Measurements from ENCODE around the gene MCRIP1. TPM values are rescaled to one million over a fixed set of nuclear protein-coding genes. Genes with fewer than 3 reads are reported as not detected.

The MCRIP1 gene
- total and polyA plus RNA-seq, 2 of the 13 experiments (the other 11 are each of a cell fraction or from before 2014, with no cell fraction given): 79.7 to 84.9 TPM

DNA sequence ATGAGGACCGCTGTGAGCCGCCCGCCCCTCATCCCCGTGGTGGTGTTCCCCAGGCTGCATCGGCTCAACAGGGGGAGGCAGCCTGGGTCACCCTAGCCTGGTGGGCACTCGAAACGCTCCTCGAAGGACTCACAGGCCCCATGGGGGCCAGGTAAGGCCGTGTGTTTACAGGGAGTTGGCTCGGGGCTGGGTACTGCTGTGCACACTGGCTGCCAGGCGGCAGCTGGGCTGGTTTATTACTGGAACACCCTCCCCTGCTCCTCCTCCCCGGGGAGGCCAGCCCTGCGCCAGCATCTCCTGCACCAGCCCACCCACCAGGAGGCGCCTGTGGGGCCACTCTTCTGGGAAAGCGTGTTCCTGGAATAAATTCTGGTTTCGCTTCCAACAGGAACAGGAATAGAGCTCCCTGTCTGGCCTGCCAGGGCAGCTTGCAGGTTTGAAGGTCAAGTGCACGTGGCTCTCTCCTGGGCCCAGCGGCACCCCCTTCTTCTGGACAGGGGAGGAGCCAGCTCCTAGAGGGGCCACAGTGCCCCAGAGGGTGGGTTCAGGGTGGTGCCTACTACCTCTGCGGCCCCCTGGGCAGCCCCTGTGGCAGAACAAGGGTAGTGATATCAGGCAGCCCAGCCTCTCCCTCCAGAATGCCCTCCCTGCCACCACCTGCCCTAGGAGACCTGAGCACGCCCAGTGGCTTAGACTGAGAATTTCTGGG, 11.3 kb downstream of the MCRIP1 start (continued):
- no peak for TF ChIP-seq CHD2 (IDR thresholded peaks at IDR 0.05; ENCODE audit: low read depth, low read length)
- TF ChIP-seq TRAFD1 (CRISPR knock-in tag; IDR thresholded peaks at IDR 0.05; ENCODE audit: borderline replicate concordance): no peak
- TF ChIP-seq ZNF33A (CRISPR knock-in tag; IDR thresholded peaks at IDR 0.05; ENCODE audit: borderline replicate concordance): no peak
- 0 out of 2 replicates have a peak, but pooled peaks have one; percentile 50 for TF ChIP-seq ZNF230 (CRISPR knock-in tag; IDR thresholded peaks at IDR 0.05)
- no peak for TF ChIP-seq TCF12 (IDR thresholded peaks at IDR 0.05)
- no peak for TF ChIP-seq TCF12 (CRISPR knock-in tag; IDR thresholded peaks at IDR 0.05)
- no peak for TF ChIP-seq ZNF703 (CRISPR knock-in tag; IDR thresholded peaks at IDR 0.05; ENCODE audit: borderline replicate concordance)
- TF ChIP-seq FOXO1 (CRISPR knock-in tag; IDR thresholded peaks at IDR 0.05): no peak; the same call in 1 of the 2 replicates
- TF ChIP-seq CREM (IDR thresholded peaks at IDR 0.05): no peak
- no peak for TF ChIP-seq CREM (CRISPR knock-in tag; IDR thresholded peaks at IDR 0.05)
- no peak for TF ChIP-seq ELF4 (CRISPR knock-in tag; IDR thresholded peaks at IDR 0.05; ENCODE audit: borderline replicate concordance)
- no peak for TF ChIP-seq SP140L (CRISPR knock-in tag; IDR thresholded peaks at IDR 0.05; ENCODE audit: borderline replicate concordance)
- no peak for TF ChIP-seq SOX13 (IDR thresholded peaks at IDR 0.05)
- no peak for TF ChIP-seq SOX13 (CRISPR knock-in tag; conservative IDR thresholded peaks at IDR 0.05 in 1 of 2, IDR thresholded peaks at IDR 0.05 in 1 of 2)
- peak; percentile 55; the same call in 1 of the 2 replicates for TF ChIP-seq TFE3 (CRISPR knock-in tag; IDR thresholded peaks at IDR 0.05)
- TF ChIP-seq ZNF720 (CRISPR knock-in tag; IDR thresholded peaks at IDR 0.05): no peak
- no peak for TF ChIP-seq PHF5A (CRISPR knock-in tag; IDR thresholded peaks at IDR 0.05; ENCODE audit: low read depth, unreplicated experiment)
- TF ChIP-seq NR1H2 (CRISPR knock-in tag; IDR thresholded peaks at IDR 0.05; ENCODE audit: borderline replicate concordance, low read depth): no peak
- no peak for TF ChIP-seq ZNF260 (CRISPR knock-in tag; IDR thresholded peaks at IDR 0.05; ENCODE audit: borderline replicate concordance, low read depth)
- TF ChIP-seq ZNF430 (CRISPR knock-in tag; IDR thresholded peaks at IDR 0.05): no peak
- TF ChIP-seq ZNF747 (CRISPR knock-in tag; IDR thresholded peaks at IDR 0.05; ENCODE audit: borderline replicate concordance): no peak; the same call in 1 of the 2 replicates
- no peak for TF ChIP-seq EZH2 (conservative IDR thresholded peaks at IDR 0.05; ENCODE audit: low read depth, low read length)
- peak; percentile 94 for TF ChIP-seq HNRNPL (IDR thresholded peaks at IDR 0.05; ENCODE audit: low read depth, low read length)
- no peak for TF ChIP-seq GLI4 (CRISPR knock-in tag; IDR thresholded peaks at IDR 0.05; ENCODE audit: borderline replicate concordance)
- TF ChIP-seq, protein P1, sequence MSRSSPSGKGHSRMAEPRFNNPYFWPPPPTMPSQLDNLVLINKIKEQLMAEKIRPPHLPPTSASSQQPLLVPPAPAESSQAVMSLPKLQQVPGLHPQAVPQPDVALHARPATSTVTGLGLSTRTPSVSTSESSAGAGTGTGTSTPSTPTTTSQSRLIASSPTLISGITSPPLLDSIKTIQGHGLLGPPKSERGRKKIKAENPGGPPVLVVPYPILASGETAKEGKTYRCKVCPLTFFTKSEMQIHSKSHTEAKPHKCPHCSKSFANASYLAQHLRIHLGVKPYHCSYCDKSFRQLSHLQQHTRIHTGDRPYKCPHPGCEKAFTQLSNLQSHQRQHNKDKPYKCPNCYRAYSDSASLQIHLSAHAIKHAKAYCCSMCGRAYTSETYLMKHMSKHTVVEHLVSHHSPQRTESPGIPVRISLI (CRISPR knock-in tag; IDR thresholded peaks at IDR 0.05; ENCODE audit: borderline replicate concordance): no peak
- no peak for TF ChIP-seq ZNF101 (CRISPR knock-in tag; IDR thresholded peaks at IDR 0.05; ENCODE audit: borderline replicate concordance, low read depth)
- TF ChIP-seq RXRB (CRISPR knock-in tag; IDR thresholded peaks at IDR 0.05; ENCODE audit: borderline replicate concordance): peak; percentile 79
